Daoy (cell line): ENCODE results near the gene STK4. TPM values are rescaled to one million over a fixed set of nuclear protein-coding genes. Genes with fewer than 3 reads are reported as not detected.
A peak's percentile ranks its signal among the peaks of the same experiment; 100 is the strongest.

ENCODE experiments used
- DNase-seq: peaks from one replicate; pipeline ENCODE4 v3.0.0-alpha.2; 2015; ENCODE audit warnings: low read depth
- total RNA-seq: library from RNA; depleted of rRNA; stranded (reverse); fragments of >200 nt; shearing (Covaris generic); gene quantifications from 2 replicates; pipeline ENCODE4 v1.2.3, GENCODE V29; 2014; rRNA removed

STK4 gene
- 20.8 and 25.0 TPM in 2 replicates for total RNA-seq

- peak; percentile 97 for DNase-seq
Measured at GRCh38 chr20:44966030-44966961, at the start of gene STK4. Gene STK4, plus strand, starts transcription at chr20:44966512. Its CDS starts 57 bp downstream, at chr20:44966569.

GRCh38 chr20:44916586-44916985 lies 49.7 kb upstream of the STK4 start:
- no peak for DNase-seq

GRCh38 chr20:44917399-44917798 lies 48.9 kb upstream of the STK4 start:
- no peak for DNase-seq

GRCh38 chr20:44918342-44918741 lies 48.0 kb upstream of the STK4 start:
- DNase-seq: no peak

GRCh38 chr20:44918761-44919160 lies 47.6 kb upstream of the STK4 start:
- DNase-seq: no peak

GRCh38 chr20:44921447-44921846 lies 44.9 kb upstream of the STK4 start:
- DNase-seq: no peak

GRCh38 chr20:44924541-44924940 lies 41.8 kb upstream of the STK4 start:
- DNase-seq: no peak

- no peak for DNase-seq
Measured at GRCh38 chr20:44928595-44928994, 37.7 kb upstream of the STK4 start.

- no peak for DNase-seq
Measured at GRCh38 chr20:44930517-44931168, 35.7 kb upstream of the STK4 start.

GRCh38 chr20:44931911-44932310 lies 34.4 kb upstream of the STK4 start:
- DNase-seq: no peak

GRCh38 chr20:44932916-44933315 lies 33.4 kb upstream of the STK4 start:
- no peak for DNase-seq

- DNase-seq: no peak
Measured at GRCh38 chr20:44936510-44936909, 29.8 kb upstream of the STK4 start.

GRCh38 chr20:44938637-44939036 lies 27.7 kb upstream of the STK4 start:
- no peak for DNase-seq

GRCh38 chr20:44941120-44941691 lies 25.1 kb upstream of the STK4 start:
- no peak for DNase-seq

GRCh38 chr20:44942264-44942973 lies 23.9 kb upstream of the STK4 start:
- no peak for DNase-seq

GRCh38 chr20:44943828-44944227 lies 22.5 kb upstream of the STK4 start:
- DNase-seq: no peak

- DNase-seq: no peak
Measured at GRCh38 chr20:44945261-44945660, 21.1 kb upstream of the STK4 start.

GRCh38 chr20:44946271-44946852 lies 19.9 kb upstream of the STK4 start:
- DNase-seq: no peak

- no peak for DNase-seq
Measured at GRCh38 chr20:44948107-44948506, 18.2 kb upstream of the STK4 start.

- no peak for DNase-seq
Measured at GRCh38 chr20:44948513-44948912, 17.8 kb upstream of the STK4 start.

- no peak for DNase-seq
Measured at GRCh38 chr20:44950368-44950767, 15.9 kb upstream of the STK4 start.

- no peak for DNase-seq
Measured at GRCh38 chr20:44952731-44953130, 13.6 kb upstream of the STK4 start.
